ENCODE results near the gene CKLF. TPM values are rescaled to one million over a fixed set of nuclear protein-coding genes. Genes with fewer than 3 reads are reported as not detected.

Gene CKLF
- total and polyA plus RNA-seq, 2 experiments from 2014 or later, result 64.2 to 108 TPM

DNA sequence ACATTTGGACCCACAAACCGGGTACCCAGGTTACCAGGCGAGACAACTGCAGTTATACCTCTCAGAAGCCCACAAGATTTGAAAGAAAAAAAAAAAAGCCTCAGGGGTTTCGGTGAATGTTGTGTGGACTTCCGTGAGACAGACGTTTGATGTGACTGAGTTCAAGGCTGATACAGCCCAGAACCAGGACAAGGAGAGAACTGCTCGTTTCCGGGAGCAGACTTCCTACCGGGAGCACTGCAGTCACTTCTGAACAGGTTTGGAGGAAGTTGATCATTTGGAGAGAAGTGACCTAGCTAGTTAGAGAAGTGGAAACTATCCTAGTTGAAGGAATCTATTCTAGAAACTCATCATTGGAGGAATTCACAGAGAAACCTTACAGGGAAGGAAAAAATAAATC lies 847 bp downstream of the CKLF start:
- Histone ChIP-seq H3K79me2 (ENCODE audit: insufficient read depth) (peaks cover 54% of the 10 kb centered on the region), H3K9ac (peak overlapping the region; percentile 87), H3F3A (ENCODE audit: insufficient read depth) (peaks cover 6% of the 10 kb centered on the region; the same call in 1 of the 2 replicates), H3K9me3 (ENCODE audit: low read depth) (no peaks in the 10 kb centered on the region), H3K27me3 (replicated peaks; ENCODE audit: insufficient read depth) (no peaks in the 10 kb centered on the region), H3K4me1 (ENCODE audit: insufficient read depth) (peaks cover 30% of the 10 kb centered on the region), H3K27ac (no peak overlapping the region), H3K4me2 (ENCODE audit: unreplicated experiment) (peak overlapping the region; percentile 92), H3K36me3 (ENCODE audit: low read depth) (no peaks in the 10 kb centered on the region), H2AFZ (peak overlapping the region; percentile 97), H3K9me2 (ENCODE audit: insufficient read depth) (no peaks in the 10 kb centered on the region), H3K4me3 (peak overlapping the region; percentile 78), H4K20me1 (ENCODE audit: insufficient read depth) (no peaks in the 10 kb centered on the region)
- in situ Hi-C loops (cut with MboI), result no loop called here
- DNase-seq, result peak; percentile 30
- TF ChIP-seq EZH2 (IDR thresholded peaks at IDR 0.05; ENCODE audit: insufficient read depth, poor library complexity, severe bottlenecking), result no peak
- no peak for TF ChIP-seq EZH2phosphoT487 (IDR thresholded peaks at IDR 0.05; ENCODE audit: insufficient read depth, low read depth)
- WGBS, 2 experiments (ENCODE audit: low coverage in 1 of 2, low lambda C conversion rate in 2 of 2, missing lambda C conversion rate in 2 of 2), result 18 to 20% methylated on average over 8 of the region's 8 CpGs

DNA sequence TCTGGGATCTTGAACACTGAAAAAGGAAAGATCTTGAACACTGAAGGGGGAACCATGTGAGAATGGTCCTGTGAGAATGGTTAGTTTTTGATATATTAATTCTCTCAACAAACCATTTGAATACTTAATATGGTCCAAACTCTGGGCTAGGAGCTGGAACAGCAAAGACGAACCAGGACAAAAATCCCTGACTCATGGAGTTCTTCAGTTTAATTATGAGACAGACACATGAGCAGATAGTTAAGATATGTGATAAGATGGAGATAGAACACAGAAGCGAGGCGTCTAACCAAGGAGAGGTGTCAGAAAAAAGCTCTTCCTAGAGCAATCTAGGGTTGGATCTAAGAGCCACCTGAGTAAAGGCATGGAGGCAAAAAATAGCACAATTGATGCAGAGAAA lies 1.6 kb downstream of the CKLF start:
- Histone ChIP-seq H3K36me3 (ENCODE audit: low read depth) (no peaks in the 10 kb centered on the region), H3F3A (ENCODE audit: insufficient read depth) (peaks cover 2% of the 10 kb centered on the region; the same call in 1 of the 2 replicates), H3K4me3 (peak overlapping the region; percentile 78; the same call in 1 of the 2 replicates), H3K27me3 (replicated peaks; ENCODE audit: insufficient read depth) (no peaks in the 10 kb centered on the region), H3K4me1 (ENCODE audit: insufficient read depth) (peaks cover 24% of the 10 kb centered on the region), H3K27ac (no peak overlapping the region), H3K79me2 (ENCODE audit: insufficient read depth) (peaks cover 62% of the 10 kb centered on the region), H3K9me3 (ENCODE audit: low read depth) (no peaks in the 10 kb centered on the region), H3K9ac (0 out of 2 replicates have a peak overlapping the region, but pooled peaks have one; percentile 87), H4K20me1 (ENCODE audit: insufficient read depth) (no peaks in the 10 kb centered on the region), H3K9me2 (ENCODE audit: insufficient read depth) (no peaks in the 10 kb centered on the region), H2AFZ (no peak overlapping the region), H3K4me2 (ENCODE audit: unreplicated experiment) (peak overlapping the region; percentile 92)
- in situ Hi-C loops (cut with MboI), result no loop called here
- DNase-seq, result no peak
- TF ChIP-seq EZH2phosphoT487 (IDR thresholded peaks at IDR 0.05; ENCODE audit: insufficient read depth, low read depth) (no peak), EZH2 (IDR thresholded peaks at IDR 0.05; ENCODE audit: insufficient read depth, poor library complexity, severe bottlenecking) (no peak)
- WGBS, 2 experiments (ENCODE audit: low coverage in 1 of 2, low lambda C conversion rate in 2 of 2, missing lambda C conversion rate in 2 of 2), result 97 to 98% methylated on average over 3 of the region's 3 CpGs

DNA sequence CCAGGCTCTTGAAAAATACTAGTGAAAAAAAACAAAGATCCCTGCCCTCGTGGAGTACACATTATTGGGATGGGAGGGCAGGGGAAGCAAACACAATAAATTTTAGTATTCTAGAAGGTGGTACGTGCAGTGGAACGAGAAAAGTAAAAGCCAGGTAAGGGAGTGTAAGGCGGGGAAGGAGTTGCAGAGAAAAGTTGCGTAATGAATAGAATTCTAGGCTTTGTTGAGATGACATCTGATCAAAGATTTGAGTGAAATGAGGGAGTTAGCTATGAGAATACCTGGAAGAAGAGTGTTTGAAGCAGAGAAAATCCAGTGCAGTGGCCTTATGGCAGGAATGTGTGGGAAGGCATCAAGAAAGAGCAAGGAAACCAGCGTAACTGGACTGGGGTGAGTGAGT lies 2.1 kb downstream of the CKLF start:
- Histone ChIP-seq H3K36me3 (ENCODE audit: low read depth) (no peaks in the 10 kb centered on the region), H3K27ac (no peak overlapping the region), H3K9me3 (ENCODE audit: low read depth) (no peaks in the 10 kb centered on the region), H3K9me2 (ENCODE audit: insufficient read depth) (no peaks in the 10 kb centered on the region), H3K4me1 (ENCODE audit: insufficient read depth) (peaks cover 21% of the 10 kb centered on the region; the same call in 1 of the 2 replicates), H2AFZ (no peak overlapping the region), H3K79me2 (ENCODE audit: insufficient read depth) (peaks cover 67% of the 10 kb centered on the region), H3F3A (ENCODE audit: insufficient read depth) (no peaks in the 10 kb centered on the region), H3K4me3 (no peak overlapping the region), H4K20me1 (ENCODE audit: insufficient read depth) (no peaks in the 10 kb centered on the region), H3K4me2 (ENCODE audit: unreplicated experiment) (no peak overlapping the region), H3K27me3 (replicated peaks; ENCODE audit: insufficient read depth) (no peaks in the 10 kb centered on the region), H3K9ac (no peak overlapping the region)
- in situ Hi-C loops (cut with MboI), result no loop called here
- no peak for DNase-seq
- WGBS, 2 experiments (ENCODE audit: low coverage in 1 of 2, low lambda C conversion rate in 2 of 2, missing lambda C conversion rate in 2 of 2), result 97% methylated on average over 6 of the region's 6 CpGs
- TF ChIP-seq EZH2phosphoT487 (IDR thresholded peaks at IDR 0.05; ENCODE audit: insufficient read depth, low read depth), result no peak
- no peak for TF ChIP-seq EZH2 (IDR thresholded peaks at IDR 0.05; ENCODE audit: insufficient read depth, poor library complexity, severe bottlenecking)

DNA sequence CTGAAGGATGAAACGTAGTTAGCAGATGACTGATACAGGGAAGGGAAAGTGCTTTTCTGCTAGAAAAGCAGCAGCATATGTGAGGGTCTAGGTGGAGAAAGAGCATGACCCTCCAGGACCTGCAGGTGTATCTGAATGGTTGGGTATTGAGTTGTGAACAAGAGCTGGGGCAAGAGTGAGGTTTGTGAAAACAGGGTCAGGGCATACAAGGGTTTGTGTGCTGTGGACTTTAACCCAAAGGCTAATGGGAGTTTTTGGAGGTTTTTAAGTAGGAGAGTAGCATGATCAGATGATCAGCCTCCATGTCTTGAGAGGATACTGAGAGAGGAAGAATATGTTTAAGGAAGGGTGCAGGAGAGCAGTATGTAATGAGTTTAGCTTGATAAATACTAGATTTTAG lies 7.7 kb downstream of the CKLF start:
- Histone ChIP-seq H3K27ac (no peak overlapping the region), H3K4me3 (no peak overlapping the region), H3K4me2 (ENCODE audit: unreplicated experiment) (no peak overlapping the region), H3K4me1 (ENCODE audit: insufficient read depth) (no peaks in the 10 kb centered on the region), H3K9ac (no peak overlapping the region), H3K36me3 (ENCODE audit: low read depth) (no peaks in the 10 kb centered on the region), H3K9me2 (ENCODE audit: insufficient read depth) (no peaks in the 10 kb centered on the region), H2AFZ (no peak overlapping the region), H3K9me3 (ENCODE audit: low read depth) (no peaks in the 10 kb centered on the region), H4K20me1 (ENCODE audit: insufficient read depth) (no peaks in the 10 kb centered on the region), H3K27me3 (replicated peaks; ENCODE audit: insufficient read depth) (no peaks in the 10 kb centered on the region), H3F3A (ENCODE audit: insufficient read depth) (no peaks in the 10 kb centered on the region), H3K79me2 (ENCODE audit: insufficient read depth) (peaks cover 56% of the 10 kb centered on the region)
- 95 to 96% methylated on average over 1 of the region's 1 CpG for WGBS, 2 experiments (ENCODE audit: low coverage in 1 of 2, low lambda C conversion rate in 2 of 2, missing lambda C conversion rate in 2 of 2)
- in situ Hi-C loops (cut with MboI), result no loop called here
- DNase-seq, result no peak
- TF ChIP-seq EZH2 (IDR thresholded peaks at IDR 0.05; ENCODE audit: insufficient read depth, poor library complexity, severe bottlenecking) (no peak), EZH2phosphoT487 (IDR thresholded peaks at IDR 0.05; ENCODE audit: insufficient read depth, low read depth) (no peak)
